GM12878 (cell line): ENCODE results near the gene TMEM135. TPM values are rescaled to one million over a fixed set of nuclear protein-coding genes. Genes with fewer than 3 reads are reported as not detected.

Experiments used
- ATAC-seq: fragments of 200-7000 bp; cut with Tn5 transposase; 3 replicates; pipeline ENCODE4 v1.9.1; 2020; ENCODE audit warnings: mild to moderate bottlenecking, moderate library complexity
- BruUV-seq: library from RNA; stranded (reverse); fragments of 400-500 nt; replicated peaks from 2 replicates; lab custom pipeline; 2021; lab: Mats Ljungman, UMichigan
- CTCF ChIA-PET: fragments of 300-600 bp; sonication (Branson Sonifier 250); formaldehyde crosslinking; extraction: SDS; loops from one replicate; lab custom pipeline; 2021; ENCODE audit warnings: inconsistent platforms; lab: Yijun Ruan, JAX
- POLR2A ChIA-PET: fragments of 350-600 bp; formaldehyde crosslinking; extraction: SDS; loops from one replicate; lab custom pipeline; 2021; ENCODE audit warnings: inconsistent platforms; lab: Charles Lee
- RAD21 ChIA-PET: fragments of 300-600 bp; sonication (Branson Sonifier 250); formaldehyde crosslinking; loops from one replicate; lab custom pipeline; 2023; ENCODE audit warnings: antibody characterized with exemption; ENCODE audit not compliant: unreplicated experiment; lab: Charles Lee
- SMC1A ChIA-PET: fragments of 300-600 bp; sonication (Branson Sonifier 250); formaldehyde crosslinking; loops from one replicate; lab custom pipeline; 2023; ENCODE audit not compliant: unreplicated experiment, uncharacterized antibody; lab: Charles Lee
- DNase-seq: peaks from one replicate; pipeline ENCODE4 v3.0.0-alpha.2; 2011; ENCODE audit warnings: low read depth, low spot score
- FAIRE-seq: peaks from 3 replicates; lab custom pipeline; 2011; peaks lifted over from hg19 to GRCh38; lab: Jason Lieb, UNC
- H2AFZ ChIP-seq: 2 replicates; pipeline ENCODE4 v1.6.0; 2011; ENCODE audit warnings: low read depth, low read length, control low read depth; ENCODE audit not compliant: control insufficient read depth
- H3K27ac ChIP-seq: 2 replicates; pipeline ENCODE4 v1.5.1; 2011; ENCODE audit warnings: control low read depth; ENCODE audit not compliant: control insufficient read depth, insufficient read depth
- H3K27me3 ChIP-seq, 2 experiments: replicated peaks in 1 of 2; 2 replicates each; pipeline versions ENCODE4 v1.6.0 to v1.6.1; 2011; ENCODE audit warnings: low read length in 1 of 2; ENCODE audit not compliant: control insufficient read depth in 2 of 2, insufficient read depth in 2 of 2
- H3K36me3 ChIP-seq, 2 experiments: 2 replicates each; pipeline ENCODE4 v1.5.1; 2011; ENCODE audit warnings: low read length in 1 of 2; ENCODE audit not compliant: control insufficient read depth in 2 of 2, insufficient read depth in 2 of 2
- H3K4me1 ChIP-seq: 2 replicates; pipeline ENCODE4 v1.6.1; 2011; ENCODE audit warnings: mild to moderate bottlenecking, low read length, moderate library complexity, mixed read lengths; ENCODE audit not compliant: control insufficient read depth, insufficient read depth
- H3K4me2 ChIP-seq: 2 replicates; pipeline ENCODE4 v1.6.0; 2011; ENCODE audit warnings: control low read depth; ENCODE audit not compliant: control insufficient read depth, insufficient read depth
- H3K4me3 ChIP-seq: fragments of 200-600 bp; sonication (generic); 2 replicates; pipeline ENCODE4 v1.5.1; 2016
- H3K79me2 ChIP-seq: 2 replicates; pipeline ENCODE4 v1.6.0; 2011; ENCODE audit warnings: low read length; ENCODE audit not compliant: control insufficient read depth, insufficient read depth
- H3K9ac ChIP-seq: 2 replicates; pipeline ENCODE4 v1.8.0; 2011; ENCODE audit warnings: low read length, control low read depth, mixed read lengths; ENCODE audit not compliant: control insufficient read depth, insufficient read depth
- H3K9me3 ChIP-seq: replicated peaks from 3 replicates; pipeline ENCODE4 v1.5.1; 2011; ENCODE audit warnings: mild to moderate bottlenecking, low read length; ENCODE audit not compliant: control insufficient read depth, insufficient read depth
- H4K20me1 ChIP-seq: 2 replicates; pipeline ENCODE4 v1.6.0; 2011; ENCODE audit not compliant: control insufficient read depth, insufficient read depth
- ATF2 ChIP-seq: IDR thresholded peaks from 2 replicates; pipeline ENCODE4 v1.6.1; 2012; ENCODE audit warnings: low read length, inconsistent platforms
- FOS ChIP-seq: IDR thresholded peaks from 3 replicates; pipeline ENCODE4 v1.6.1; 2011; ENCODE audit warnings: borderline replicate concordance; ENCODE audit not compliant: insufficient read length; ENCODE audit errors: extremely low read depth
- IKZF1 ChIP-seq: fragments of 450-650 bp; conservative IDR thresholded peaks from 2 replicates; pipeline ENCODE4 v1.6.1; 2017; ENCODE audit warnings: antibody characterized with exemption, mild to moderate bottlenecking
- NBN ChIP-seq: fragments of 450-650 bp; IDR thresholded peaks from 2 replicates; pipeline ENCODE4 v1.6.1; 2016
- NFYA ChIP-seq: IDR thresholded peaks from 2 replicates; pipeline ENCODE4 v1.6.1; 2011; ENCODE audit warnings: low read depth, mild to moderate bottlenecking, low read length, improper control_type of control experiment, borderline replicate concordance
- POLR2A ChIP-seq: IDR thresholded peaks from 2 replicates; pipeline ENCODE4 v1.6.1; 2011; ENCODE audit warnings: low read depth, mild to moderate bottlenecking, low read length
- SMAD5 ChIP-seq: IDR thresholded peaks from 2 replicates; pipeline ENCODE4 v1.6.1; 2016; ENCODE audit warnings: antibody characterized with exemption, low read depth
- TCF3 ChIP-seq: IDR thresholded peaks from 2 replicates; pipeline ENCODE4 v1.6.1; 2012; ENCODE audit warnings: low read depth, mild to moderate bottlenecking, low read length, borderline replicate concordance; ENCODE audit not compliant: insufficient read depth
- USF2 ChIP-seq: IDR thresholded peaks from 2 replicates; pipeline ENCODE4 v1.6.1; 2011; ENCODE audit warnings: low read depth, low read length, improper control_type of control experiment, borderline replicate concordance
- ZNF274 ChIP-seq: IDR thresholded peaks from one replicate; pipeline ENCODE4 v1.8.0; 2011; ENCODE audit not compliant: insufficient read length, insufficient read depth
- WGBS: methylation state at CpG from one replicate; pipeline ENCODE4 v1.1.6; 2016; ENCODE audit warnings: low lambda C conversion rate; ENCODE audit not compliant: insufficient replicate concordance, insufficient coverage; ENCODE audit errors: missing lambda C conversion rate; 5-methylcytosine and 5-hydroxymethylcytosine counted together
- in situ Hi-C: fragments of 300-500 bp; cut with MboI; formaldehyde crosslinking; loops from 9 replicates; pipeline ENCODE4 v1.14.3; 2018; ENCODE audit warnings: mixed read lengths
- intact Hi-C: fragments of 100-400 bp; cut with micrococcal nuclease; formaldehyde crosslinking; loops from one replicate; pipeline ENCODE4 v1.14.2; 2022; ENCODE audit not compliant: unreplicated experiment
- polyA plus RNA-seq, 11 experiments: library from polyadenylated mRNA; depleted of rRNA in 4 of 11; unstranded in 6 of 11; stranded (reverse) in 5 of 11; fragments of >200 nt; fragmentation: Nextera tagmentation in 4 of 11; fragmentation: Illumina TruSeq in 1 of 11; extraction: Ambion mirVana in 4 of 11; extraction: Trizol in 1 of 11; gene quantifications; 1 replicate in 1 of 11; 2 replicates in 10 of 11; pipeline versions ENCODE4 v1.2.1 to v1.2.3, GENCODE V29; 2011 to 2016; ENCODE audit warnings: inconsistent platforms in 2 of 11, missing spikeins in 2 of 11, low read depth in 1 of 11
- total RNA-seq, 4 experiments: library from RNA; depleted of rRNA in 3 of 4; stranded (reverse); fragments of >200 nt in 3 of 4; fragmentation: Illumina TruSeq in 1 of 4; extraction: Trizol in 1 of 4; gene quantifications; 2 replicates each; pipeline versions ENCODE4 v1.2.1 to v1.2.3, GENCODE V29; 2013 to 2021
- TF ChIP-seq, protein P1 (sequence below): IDR thresholded peaks from 2 replicates; pipeline ENCODE4 v1.6.1; 2011; ENCODE audit warnings: borderline replicate concordance, low read depth, mild to moderate bottlenecking, moderate library complexity, mixed read lengths, low read length; ENCODE audit not compliant: insufficient read depth; ENCODE audit errors: extremely low read length

The TMEM135 gene
- total and polyA plus RNA-seq, 10 of the 15 experiments (the other 5 are each of a cell fraction or from before 2014, with no cell fraction given): 7.2 to 117 (median 12.9) TPM

DNA sequence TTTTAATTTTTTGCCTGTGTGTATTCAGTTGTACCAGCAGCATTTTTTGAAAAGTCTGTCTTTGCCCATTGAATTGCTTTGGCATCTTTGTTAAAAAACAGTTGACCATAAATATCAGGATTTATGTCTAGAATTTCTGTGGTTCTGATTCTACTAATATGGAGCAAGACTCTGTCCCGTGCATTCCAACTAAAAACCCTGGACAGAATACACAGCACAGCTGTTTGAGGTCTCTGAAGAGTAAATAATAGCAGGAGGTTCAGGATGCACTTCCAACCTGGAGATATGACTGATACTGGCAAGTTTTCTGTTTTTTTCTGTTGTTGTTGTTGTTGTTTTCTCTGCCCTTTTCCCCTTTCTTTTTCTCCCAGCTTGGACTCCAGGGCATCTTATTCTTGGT, 141.9 kb downstream of the TMEM135 start (continued):
- TF ChIP-seq USF2 (no peak), POLR2A (no peak), TCF3 (no peak)
- TF ChIP-seq, all 136 proteins: peak for 0

DNA sequence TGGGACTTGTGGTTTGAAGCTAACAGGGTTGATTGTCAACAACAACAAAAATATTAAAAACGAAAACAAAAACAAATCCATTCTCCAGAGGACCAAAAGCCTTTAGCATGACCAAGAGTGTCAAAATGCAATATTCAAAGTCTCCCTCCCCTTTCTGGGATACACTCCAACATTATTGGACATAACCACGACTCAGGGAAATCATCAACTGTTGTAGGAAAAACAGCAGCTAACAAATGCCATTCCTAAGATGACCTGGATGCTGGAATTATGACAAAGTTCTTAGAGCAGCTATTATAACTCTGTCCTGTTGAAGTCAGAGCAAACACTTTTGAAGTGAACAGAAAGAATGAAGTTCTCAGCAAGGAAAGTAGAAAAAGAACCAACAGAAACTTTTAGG, 143.0 kb downstream of the TMEM135 start:
- RAD21 ChIA-PET: no interaction called here
- in situ Hi-C loops: no loop called here
- WGBS: 68% methylated on average over 2 of the region's 2 CpGs
- no peak for TF ChIP-seq ZNF274
- TF ChIP-seq, protein P1, sequence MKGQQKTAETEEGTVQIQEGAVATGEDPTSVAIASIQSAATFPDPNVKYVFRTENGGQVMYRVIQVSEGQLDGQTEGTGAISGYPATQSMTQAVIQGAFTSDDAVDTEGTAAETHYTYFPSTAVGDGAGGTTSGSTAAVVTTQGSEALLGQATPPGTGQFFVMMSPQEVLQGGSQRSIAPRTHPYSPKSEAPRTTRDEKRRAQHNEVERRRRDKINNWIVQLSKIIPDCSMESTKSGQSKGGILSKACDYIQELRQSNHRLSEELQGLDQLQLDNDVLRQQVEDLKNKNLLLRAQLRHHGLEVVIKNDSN: no peak
- TF ChIP-seq IKZF1: no peak
- no peak for TF ChIP-seq NBN
- TF ChIP-seq NFYA: no peak
- TF ChIP-seq ATF2: no peak
- TF ChIP-seq FOS: no peak
- TF ChIP-seq SMAD5: no peak
- TF ChIP-seq, all 136 proteins: peak for 0
- intact Hi-C loops: no loop called here
- ChIA-PET CTCF (no interaction called here), SMC1A (no interaction called here), POLR2A (no interaction called here)
- H3K4me1 ChIP-seq: no peaks in the 10 kb centered on the region
- H3K4me3 ChIP-seq: no peak overlapping the region
- no peak overlapping the region for H3K27ac ChIP-seq
- no peaks in the 10 kb centered on the region for H3K36me3 ChIP-seq
- H3K9me3 ChIP-seq: peaks cover 3% of the 10 kb centered on the region; the same call in 2 of the 3 replicates
- no peak overlapping the region for H3K9ac ChIP-seq
- DNase-seq (no peak), FAIRE-seq (no peak), ATAC-seq (no peak)
- BruUV-seq: TSS peak; percentile 32
- H2AFZ ChIP-seq: no peak overlapping the region
- no peak overlapping the region for H3K4me2 ChIP-seq
- H4K20me1 ChIP-seq: no peaks in the 10 kb centered on the region
- no peaks in the 10 kb centered on the region for H3K79me2 ChIP-seq
- H3K27me3 ChIP-seq: no peaks in the 10 kb centered on the region
